HG03139 (cell line): ENCODE results near the gene DNAJA4.
"Not testable (repeated sequence)": the region's sequence is repeated elsewhere in the genome, so short reads cannot be mapped to it uniquely, and the experiment has no call there.

Experiments
- ATAC-seq: cut with Tn5 transposase; IDR thresholded peaks from one replicate; pipeline ENCODE4 v1.9.1; 2021; ENCODE audit not compliant: unreplicated experiment

The DNAJA4 gene

GRCh38 chr15:78243491-78243941 is 20.8 kb upstream of the DNAJA4 start:
- no peak for ATAC-seq

GRCh38 chr15:78244101-78244500 is 20.3 kb upstream of the DNAJA4 start:
- ATAC-seq = no peak

- no peak for ATAC-seq
These were observed 19.5 kb upstream of the DNAJA4 start for GRCh38 chr15:78244893-78245292.

DNA sequence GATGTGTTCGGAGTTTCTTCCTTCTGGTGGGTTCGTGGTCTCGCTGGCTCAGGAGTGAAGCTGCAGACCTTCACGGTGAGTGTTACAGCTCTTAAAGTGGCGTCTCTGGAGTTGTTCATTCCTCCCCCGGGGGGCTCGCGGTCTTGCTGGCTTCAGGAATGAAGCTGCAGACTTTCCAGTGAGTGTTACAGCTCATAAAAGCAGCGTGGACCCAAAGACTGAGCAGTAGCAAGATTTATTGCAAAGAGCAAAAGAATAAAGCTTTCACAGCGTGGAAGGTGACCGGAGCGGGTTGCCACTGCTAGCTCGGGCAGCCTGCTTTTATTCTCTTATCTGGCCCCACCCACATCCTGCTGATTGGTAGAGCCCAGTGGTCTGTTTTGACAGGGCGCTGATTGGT is 19.0 kb upstream of the DNAJA4 start:
- ATAC-seq = not testable (repeated sequence)

- not testable (repeated sequence) for ATAC-seq
These were observed 18.3 kb upstream of the DNAJA4 start for GRCh38 chr15:78245976-78246620.

DNA sequence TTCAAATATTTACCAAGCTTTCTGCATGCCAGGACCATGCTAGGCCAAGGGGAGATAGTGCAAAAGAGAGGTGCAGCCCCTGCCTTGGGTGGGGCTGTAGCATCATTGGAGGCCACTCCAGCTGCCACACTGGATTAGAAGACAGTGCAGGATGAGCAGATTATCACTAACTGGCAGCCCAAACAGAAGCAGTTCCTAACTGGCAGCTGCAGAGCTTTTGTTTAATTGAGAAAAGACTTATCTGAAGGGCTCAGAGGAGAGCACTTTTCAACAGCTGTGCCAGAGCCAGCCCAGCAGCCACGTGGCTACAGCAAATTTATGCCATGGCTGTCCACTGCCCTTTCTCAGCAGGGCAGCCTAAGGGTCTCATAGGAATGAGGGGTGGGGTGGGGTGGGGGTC is 16.5 kb upstream of the DNAJA4 start:
- ATAC-seq = no peak

DNA sequence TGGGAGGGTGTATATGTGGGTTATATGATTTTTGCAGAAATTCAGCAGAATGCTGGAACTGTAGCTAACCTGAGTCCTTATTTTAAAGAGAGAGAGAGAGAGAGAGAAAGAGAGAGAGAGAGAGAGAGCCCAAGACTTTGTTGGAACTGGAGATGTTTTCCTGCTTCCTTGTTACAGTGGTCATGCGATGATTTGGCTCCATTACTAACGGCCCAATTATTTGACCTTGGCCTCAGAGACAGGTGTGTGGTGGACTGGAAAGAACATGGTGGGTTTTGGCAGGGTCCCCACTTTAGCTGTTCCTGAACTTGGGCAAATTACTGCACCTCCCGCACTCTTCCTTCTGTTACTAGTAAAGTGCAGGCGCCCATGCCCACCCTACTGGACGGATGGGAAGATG is 15.2 kb upstream of the DNAJA4 start:
- no peak for ATAC-seq

GRCh38 chr15:78251136-78251535 is 13.2 kb upstream of the DNAJA4 start:
- no peak for ATAC-seq

DNA sequence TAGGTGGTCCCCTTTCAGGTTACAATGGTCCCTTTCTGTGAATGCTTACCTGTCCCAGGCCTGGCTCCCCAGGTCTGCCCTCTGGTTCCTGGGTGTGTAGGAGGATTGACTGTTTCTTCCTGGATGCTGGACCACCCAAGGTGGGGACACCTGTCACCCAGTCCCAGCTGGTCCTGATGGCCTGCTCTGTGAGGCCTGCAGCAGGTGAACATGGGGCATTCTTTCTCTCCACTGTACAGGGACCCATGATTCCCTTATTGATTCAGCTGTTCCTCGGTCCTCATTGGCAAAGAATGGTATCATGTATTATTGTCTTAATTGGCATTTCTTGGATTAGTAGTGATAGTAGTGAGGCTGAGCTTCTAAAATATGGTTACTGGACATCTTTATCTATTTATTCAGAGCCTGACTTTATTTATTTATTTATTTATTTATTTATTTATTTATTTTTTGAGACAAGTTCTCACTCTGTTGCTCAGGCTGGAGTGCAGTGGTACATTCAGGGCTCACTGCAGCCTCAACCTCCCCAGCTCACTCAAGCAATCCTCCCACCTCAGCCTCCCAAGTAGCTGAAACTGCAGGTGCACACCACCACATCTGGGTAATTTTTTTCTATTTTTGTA is 8.8 kb upstream of the DNAJA4 start:
- ATAC-seq = no peak

DNA sequence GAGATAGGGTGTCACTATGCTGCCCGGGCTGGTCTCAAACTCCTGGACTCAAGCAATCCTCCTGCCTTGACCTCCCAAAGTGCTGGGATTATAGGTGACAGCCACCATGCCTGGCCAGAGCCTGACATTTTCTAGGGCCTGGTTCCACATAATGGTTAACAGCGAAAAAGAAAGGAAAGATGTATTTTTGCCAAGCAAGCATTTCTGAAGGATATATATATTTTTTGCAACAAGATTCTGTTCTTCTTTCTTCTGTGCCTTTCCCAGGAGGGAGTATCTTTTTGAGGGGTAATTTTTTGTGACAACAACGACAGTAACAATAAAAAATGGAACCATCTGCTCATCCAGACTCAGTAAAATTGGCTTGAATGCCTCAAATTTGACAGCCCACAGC is 8.3 kb upstream of the DNAJA4 start:
- no peak for ATAC-seq

DNA sequence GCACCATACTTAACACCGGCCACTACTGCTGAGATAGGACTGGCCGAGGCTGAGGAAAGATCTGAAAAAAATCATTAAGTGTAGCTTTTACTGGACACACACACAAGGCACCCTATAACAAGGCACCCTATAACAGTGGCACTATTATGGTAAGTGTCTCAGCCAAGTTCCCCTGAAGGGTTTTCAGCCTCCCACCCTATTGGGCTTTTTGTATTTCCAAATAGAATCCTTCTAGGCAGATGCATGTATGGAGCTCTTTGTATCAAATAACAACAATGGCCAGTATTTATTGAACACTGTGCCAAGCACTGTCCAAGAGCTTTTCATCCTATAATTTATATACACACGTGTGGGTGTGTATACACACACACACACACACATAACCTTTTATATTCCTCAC is 6.7 kb upstream of the DNAJA4 start:
- no peak for ATAC-seq

GRCh38 chr15:78259232-78259631 is 5.1 kb upstream of the DNAJA4 start:
- ATAC-seq = no peak

GRCh38 chr15:78260489-78260888 is 3.9 kb upstream of the DNAJA4 start:
- ATAC-seq = no peak

- no peak for ATAC-seq
These were observed 3.3 kb upstream of the DNAJA4 start for GRCh38 chr15:78261062-78261461.

DNA sequence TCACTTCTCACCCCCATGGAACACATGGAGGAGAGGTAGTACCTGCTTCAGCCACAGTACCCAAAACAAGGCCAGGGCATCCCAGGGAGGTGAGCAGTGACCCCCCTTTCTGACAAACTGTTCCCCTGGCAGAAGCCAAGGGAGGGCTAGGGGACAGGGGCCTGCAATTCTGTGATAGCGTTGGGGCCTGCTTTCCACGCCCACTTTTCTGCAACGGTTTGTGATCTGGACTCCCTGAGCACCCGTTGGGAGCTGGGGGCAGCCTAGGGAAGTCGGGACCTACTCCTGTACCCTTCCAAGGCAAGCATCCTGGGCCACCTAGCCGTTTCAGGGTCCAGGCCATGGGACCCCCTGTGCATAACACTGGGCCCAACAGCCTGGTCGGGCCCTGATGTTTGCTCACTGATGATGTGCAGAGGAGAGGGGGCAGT is 996 bp upstream of the DNAJA4 start:
- ATAC-seq = no peak

- ATAC-seq = no peak
These were observed 457 bp upstream of the DNAJA4 start for GRCh38 chr15:78263907-78264303.

GRCh38 chr15:78265137-78265460 is 737 bp downstream of the DNAJA4 start:
- no peak for ATAC-seq

GRCh38 chr15:78265752-78266224 is 1.4 kb downstream of the DNAJA4 start:
- no peak for ATAC-seq

GRCh38 chr15:78266229-78266628 is 1.9 kb downstream of the DNAJA4 start:
- ATAC-seq = no peak

- ATAC-seq = no peak
These were observed 2.4 kb downstream of the DNAJA4 start for GRCh38 chr15:78266806-78267205.

DNA sequence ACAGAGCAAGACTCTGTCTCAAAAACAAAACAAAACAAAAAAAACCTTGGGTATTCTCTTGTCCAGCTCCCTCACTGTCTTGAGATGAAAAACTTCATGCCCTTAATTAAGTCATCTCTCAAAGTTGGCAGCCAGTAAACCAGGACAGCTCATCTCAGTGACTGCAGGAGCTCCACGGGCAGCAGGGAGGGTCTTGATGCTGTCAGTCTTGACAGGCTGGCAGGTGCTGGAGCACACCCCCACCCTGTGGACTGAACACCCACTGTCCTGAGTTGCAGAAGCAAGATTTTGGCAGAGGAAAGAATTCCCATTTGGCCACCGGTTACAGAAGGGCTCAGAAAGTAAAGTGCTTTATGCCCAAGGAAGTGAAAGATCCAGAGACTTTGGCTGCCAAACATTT is 8.0 kb downstream of the DNAJA4 start:
- no peak for ATAC-seq

DNA sequence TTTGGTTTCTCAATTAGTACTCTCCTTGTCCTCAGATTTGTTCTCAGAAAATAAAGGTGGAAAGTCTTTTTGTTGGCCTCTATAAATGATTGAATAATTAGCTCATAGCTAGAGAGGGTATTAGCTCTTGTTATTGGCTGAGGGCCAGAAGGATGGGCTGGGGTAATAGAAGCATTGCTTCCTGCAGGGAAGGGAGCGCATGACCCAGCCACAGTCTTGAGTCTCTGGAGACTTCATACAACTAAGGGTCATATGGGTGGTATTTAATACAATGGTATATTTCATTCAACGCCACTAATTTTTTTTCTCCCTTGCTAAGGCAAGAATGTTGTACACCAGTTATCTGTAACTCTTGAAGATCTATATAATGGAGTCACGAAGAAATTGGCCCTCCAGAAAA is 8.4 kb downstream of the DNAJA4 start:
- no peak for ATAC-seq

DNA sequence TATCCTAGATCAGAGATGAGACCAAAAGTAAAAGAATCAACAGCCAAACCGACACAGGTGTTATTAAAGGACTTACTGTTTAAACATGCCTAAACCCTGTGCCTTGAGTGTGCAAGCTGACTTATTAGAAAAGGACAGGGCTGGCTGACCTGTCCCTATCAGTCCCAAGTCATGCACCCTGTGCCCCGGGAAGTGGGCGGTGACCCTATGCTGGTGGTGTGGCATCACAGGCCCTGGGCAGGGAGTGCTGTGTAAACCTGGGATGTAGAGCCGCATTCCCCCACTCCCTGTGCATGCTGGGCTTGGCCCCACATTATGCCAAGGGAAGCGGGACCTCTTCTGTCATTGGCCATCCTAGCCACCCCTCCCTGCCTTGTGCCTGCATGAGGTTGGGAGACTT is 10.6 kb downstream of the DNAJA4 start:
- no peak for ATAC-seq
